Tibial artery (tissue), 4 donors: ENCODE results near the gene USP5.

Source experiments
- DNase-seq, 2 donors: peaks; one replicate each; pipeline ENCODE4 v3.0.0-alpha.2; 2019
- H3K27ac ChIP-seq, 2 donors: fragments of 200-600 bp; sonication (generic) in 1 of 2; 1 replicate in 1 of 2; 2 replicates in 1 of 2; pipeline ENCODE4 v1.5.1; 2018 to 2019; ENCODE audit warnings: mild to moderate bottlenecking in 1 of 2
- H3K27me3 ChIP-seq, 2 donors: fragments of 200-600 bp; sonication (generic) in 1 of 2; one replicate each; pipeline versions ENCODE4 v1.5.1 to v1.6.0; 2016 to 2019
- H3K36me3 ChIP-seq, 3 donors: fragments of 200-600 bp; sonication (generic) in 2 of 3; one replicate each; pipeline ENCODE4 v1.5.1; 2016 to 2019; ENCODE audit warnings: mild to moderate bottlenecking in 2 of 3
- H3K4me1 ChIP-seq, 4 donors: fragments of 200-600 bp; sonication (generic) in 2 of 4; 1 replicate in 3 of 4; 2 replicates in 1 of 4; pipeline ENCODE4 v1.5.1; 2016 to 2019
- H3K4me3 ChIP-seq, 2 donors: fragments of 200-600 bp; sonication (generic) in 1 of 2; 1 replicate in 1 of 2; 2 replicates in 1 of 2; pipeline ENCODE4 v1.5.1; 2018 to 2019; ENCODE audit warnings: mild to moderate bottlenecking in 2 of 2
- H3K9me3 ChIP-seq, 3 donors: fragments of 200-600 bp; sonication (generic) in 1 of 3; one replicate each; pipeline ENCODE4 v1.5.1; 2016 to 2019
- intact Hi-C: fragments of 100-400 bp; cut with DNase I; formaldehyde crosslinking; loops from one replicate; pipeline ENCODE4 v1.15.0; 2023; ENCODE audit warnings: low total_unique reads
- TF ChIP-seq, protein P1 (sequence below), 2 experiments: fragments of 200-600 bp in 1 of 2; fragments of 450-650 bp in 1 of 2; IDR thresholded peaks; one replicate each; pipeline ENCODE4 v1.5.1; 2017 to 2019; ENCODE audit warnings: antibody characterized with exemption in 2 of 2, mild to moderate bottlenecking in 1 of 2, moderate library complexity in 1 of 2

USP5 gene

DNA sequence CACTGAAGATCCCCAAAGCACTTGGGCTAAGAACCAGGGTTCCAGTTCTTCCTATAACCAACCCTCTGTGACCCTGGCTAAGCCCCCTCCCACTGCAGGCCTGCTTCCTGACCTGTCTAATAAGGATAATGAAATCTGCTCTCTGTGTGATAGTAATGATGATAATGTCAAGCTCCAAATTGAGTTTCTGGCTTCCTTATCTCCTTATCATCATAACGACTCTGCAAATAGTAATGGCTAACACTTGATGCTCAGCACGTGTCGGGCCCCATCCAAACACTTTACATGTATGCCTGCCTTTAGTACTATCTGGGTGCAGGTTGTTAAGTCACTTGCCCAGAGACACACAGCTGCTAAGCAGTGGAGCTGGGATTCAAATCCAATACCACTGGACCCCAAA, 35.4 kb upstream of the USP5 start:
- DNase-seq = no peak
- intact Hi-C loops = no loop called here
- peaks cover 0 to 6% (median 5%) of the 10 kb centered on the region in 4 donors for H3K4me1 ChIP-seq
- no peaks in the 10 kb centered on the region for H3K36me3 ChIP-seq
- no peak overlapping the region for H3K4me3 ChIP-seq
- TF ChIP-seq, protein P1, sequence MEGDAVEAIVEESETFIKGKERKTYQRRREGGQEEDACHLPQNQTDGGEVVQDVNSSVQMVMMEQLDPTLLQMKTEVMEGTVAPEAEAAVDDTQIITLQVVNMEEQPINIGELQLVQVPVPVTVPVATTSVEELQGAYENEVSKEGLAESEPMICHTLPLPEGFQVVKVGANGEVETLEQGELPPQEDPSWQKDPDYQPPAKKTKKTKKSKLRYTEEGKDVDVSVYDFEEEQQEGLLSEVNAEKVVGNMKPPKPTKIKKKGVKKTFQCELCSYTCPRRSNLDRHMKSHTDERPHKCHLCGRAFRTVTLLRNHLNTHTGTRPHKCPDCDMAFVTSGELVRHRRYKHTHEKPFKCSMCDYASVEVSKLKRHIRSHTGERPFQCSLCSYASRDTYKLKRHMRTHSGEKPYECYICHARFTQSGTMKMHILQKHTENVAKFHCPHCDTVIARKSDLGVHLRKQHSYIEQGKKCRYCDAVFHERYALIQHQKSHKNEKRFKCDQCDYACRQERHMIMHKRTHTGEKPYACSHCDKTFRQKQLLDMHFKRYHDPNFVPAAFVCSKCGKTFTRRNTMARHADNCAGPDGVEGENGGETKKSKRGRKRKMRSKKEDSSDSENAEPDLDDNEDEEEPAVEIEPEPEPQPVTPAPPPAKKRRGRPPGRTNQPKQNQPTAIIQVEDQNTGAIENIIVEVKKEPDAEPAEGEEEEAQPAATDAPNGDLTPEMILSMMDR (IDR thresholded peaks at IDR 0.05) = no peak
- no peak overlapping the region for H3K27ac ChIP-seq
- no peaks in the 10 kb centered on the region for H3K9me3 ChIP-seq
- H3K27me3 ChIP-seq = peaks cover 0 to 43% of the 10 kb centered on the region in 2 donors

DNA sequence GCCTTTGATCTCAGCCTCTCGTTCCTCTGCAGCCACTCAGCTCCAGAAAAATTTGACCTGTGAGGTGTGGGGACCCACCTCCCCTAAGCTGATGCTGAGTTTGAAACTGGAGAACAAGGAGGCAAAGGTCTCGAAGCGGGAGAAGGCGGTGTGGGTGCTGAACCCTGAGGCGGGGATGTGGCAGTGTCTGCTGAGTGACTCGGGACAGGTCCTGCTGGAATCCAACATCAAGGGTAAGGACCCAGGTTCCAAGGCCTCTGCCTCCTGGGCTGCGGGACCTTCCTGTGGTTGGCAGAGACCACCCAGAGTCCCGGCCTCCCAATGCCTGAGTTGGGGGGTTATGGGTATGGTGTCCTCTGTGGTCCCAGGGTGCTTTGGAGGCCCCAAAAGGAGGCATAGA, 34.9 kb upstream of the USP5 start:
- peaks cover 0 to 47% of the 10 kb centered on the region in 2 donors for H3K27me3 ChIP-seq
- no peaks in the 10 kb centered on the region for H3K9me3 ChIP-seq
- H3K27ac ChIP-seq = no peak overlapping the region
- intact Hi-C loops = no loop called here
- H3K4me3 ChIP-seq = no peak overlapping the region
- no peak for DNase-seq
- peaks cover 0 to 10% (median 10%) of the 10 kb centered on the region in 4 donors for H3K4me1 ChIP-seq
- TF ChIP-seq, protein P1 (IDR thresholded peaks at IDR 0.05) = no peak
- no peaks in the 10 kb centered on the region for H3K36me3 ChIP-seq

- H3K4me3 ChIP-seq = no peak overlapping the region
- no peak for DNase-seq
- no peak overlapping the region for H3K27ac ChIP-seq
- TF ChIP-seq, protein P1 (IDR thresholded peaks at IDR 0.05) = no peak
- H3K9me3 ChIP-seq = no peaks in the 10 kb centered on the region
- H3K27me3 ChIP-seq = peaks cover 0 to 54% of the 10 kb centered on the region in 2 donors
- peaks cover 0 to 14% (median 12%) of the 10 kb centered on the region in 4 donors for H3K4me1 ChIP-seq
- no peaks in the 10 kb centered on the region for H3K36me3 ChIP-seq
- intact Hi-C loops = no loop called here
Measured at GRCh38 chr12:6817662-6818157, 34.2 kb upstream of the USP5 start.

- DNase-seq = no peak
- no peak overlapping the region for H3K27ac ChIP-seq
- peaks cover 0 to 14% (median 12%) of the 10 kb centered on the region in 4 donors for H3K4me1 ChIP-seq
- no peaks in the 10 kb centered on the region for H3K9me3 ChIP-seq
- intact Hi-C loops = no loop called here
- peaks cover 0 to 59% of the 10 kb centered on the region in 2 donors for H3K27me3 ChIP-seq
- H3K4me3 ChIP-seq = no peak overlapping the region
- TF ChIP-seq, protein P1 (IDR thresholded peaks at IDR 0.05) = no peak
- H3K36me3 ChIP-seq = no peaks in the 10 kb centered on the region
Measured at GRCh38 chr12:6818222-6818621, 33.7 kb upstream of the USP5 start.

GRCh38 chr12:6818645-6819044, 33.3 kb upstream of the USP5 start:
- Histone ChIP-seq H3K27ac (no peak overlapping the region), H3K4me1 (peaks cover 0 to 14% (median 12%) of the 10 kb centered on the region in 4 donors), H3K36me3 (no peaks in the 10 kb centered on the region), H3K4me3 (no peak overlapping the region), H3K9me3 (no peaks in the 10 kb centered on the region), H3K27me3 (peaks cover 0 to 63% of the 10 kb centered on the region in 2 donors)
- TF ChIP-seq, protein P1 (IDR thresholded peaks at IDR 0.05) = no peak
- intact Hi-C loops = no loop called here
- no peak for DNase-seq
